HG03521 (cell line): ENCODE data around the gene ZMYM4.
"Not testable (repeated sequence)": the region's sequence is repeated elsewhere in the genome, so short reads cannot be mapped to it uniquely, and the experiment has no call there.

Experiments
- ATAC-seq: cut with Tn5 transposase; IDR thresholded peaks from one replicate; pipeline ENCODE4 v1.9.1; 2021; ENCODE audit warnings: mild to moderate bottlenecking, moderate library complexity; ENCODE audit not compliant: unreplicated experiment

ZMYM4 gene

GRCh38 chr1:35268282-35269200 is at the start of gene ZMYM4:
Gene ZMYM4, plus strand, starts transcription at chr1:35268709. Its CDS starts 338 bp downstream, at chr1:35269047.
- peak; percentile 86 for ATAC-seq

- no peak for ATAC-seq
Measured at GRCh38 chr1:35220976-35221375, 47.5 kb upstream of the ZMYM4 start.

- ATAC-seq = no peak
Measured at GRCh38 chr1:35222322-35223083, 46.0 kb upstream of the ZMYM4 start.

GRCh38 chr1:35223084-35223630 is 45.4 kb upstream of the ZMYM4 start:
- no peak for ATAC-seq

- no peak for ATAC-seq
Measured at GRCh38 chr1:35226546-35226945, 42.0 kb upstream of the ZMYM4 start.

GRCh38 chr1:35229587-35230360 is 38.7 kb upstream of the ZMYM4 start:
- ATAC-seq = no peak

- no peak for ATAC-seq
Measured at GRCh38 chr1:35231287-35231686, 37.2 kb upstream of the ZMYM4 start.

- ATAC-seq = not testable (repeated sequence)
Measured at GRCh38 chr1:35236772-35237171, 31.7 kb upstream of the ZMYM4 start.

- ATAC-seq = no peak
Measured at GRCh38 chr1:35243691-35244090, 24.8 kb upstream of the ZMYM4 start.

- no peak for ATAC-seq
Measured at GRCh38 chr1:35247256-35247655, 21.3 kb upstream of the ZMYM4 start.

GRCh38 chr1:35253941-35254340 is 14.6 kb upstream of the ZMYM4 start:
- no peak for ATAC-seq

- no peak for ATAC-seq
Measured at GRCh38 chr1:35255276-35255675, 13.2 kb upstream of the ZMYM4 start.

- no peak for ATAC-seq
Measured at GRCh38 chr1:35259561-35259960, 8.9 kb upstream of the ZMYM4 start.

GRCh38 chr1:35261412-35262120 is 6.9 kb upstream of the ZMYM4 start:
- no peak for ATAC-seq

- ATAC-seq = no peak
Measured at GRCh38 chr1:35264035-35264434, 4.5 kb upstream of the ZMYM4 start.

- ATAC-seq = no peak
Measured at GRCh38 chr1:35264871-35265270, 3.6 kb upstream of the ZMYM4 start.

- no peak for ATAC-seq
Measured at GRCh38 chr1:35266306-35266705, 2.2 kb upstream of the ZMYM4 start.

- ATAC-seq = no peak
Measured at GRCh38 chr1:35269201-35269988, 886 bp downstream of the ZMYM4 start.

GRCh38 chr1:35269989-35270289 is 1.4 kb downstream of the ZMYM4 start:
- ATAC-seq = no peak

- ATAC-seq = no peak
Measured at GRCh38 chr1:35270836-35271235, 2.3 kb downstream of the ZMYM4 start.
